SK-N-SH treated with all-trans-retinoic acid at 6 μM for 48 hours (cell line): ENCODE results near the gene LDLRAP1.

ENCODE experiments used
- BACH2 ChIP-seq: fragments of 250-450 bp; sonication (Bioruptor Pico); IDR thresholded peaks from 2 replicates; pipeline ENCODE4 v1.9.0; 2021; ENCODE audit warnings: mild to moderate bottlenecking, borderline replicate concordance
- PATZ1 ChIP-seq: fragments of 250-450 bp; sonication (Bioruptor Pico); IDR thresholded peaks from 2 replicates; pipeline ENCODE4 v1.8.0; 2020; ENCODE audit warnings: mild to moderate bottlenecking, moderate library complexity, borderline replicate concordance
- POU6F1 ChIP-seq: fragments of 250-450 bp; sonication (Bioruptor Pico); IDR thresholded peaks from 2 replicates; pipeline ENCODE4 v1.8.0; 2021; ENCODE audit warnings: low read depth, mild to moderate bottlenecking, moderate library complexity, borderline replicate concordance
- RARB ChIP-seq: fragments of 250-450 bp; sonication (Bioruptor Pico); IDR thresholded peaks from 2 replicates; pipeline ENCODE4 v1.8.0; 2021; ENCODE audit warnings: mild to moderate bottlenecking, moderate library complexity
- SNAI2 ChIP-seq: fragments of 250-450 bp; sonication (Bioruptor Pico); IDR thresholded peaks from 2 replicates; pipeline ENCODE4 v1.5.0; 2020; ENCODE audit warnings: mild to moderate bottlenecking, moderate library complexity

- TF ChIP-seq BACH2 (CRISPR knock-in tag) (no peak), PATZ1 (CRISPR knock-in tag) (no peak), SNAI2 (CRISPR knock-in tag) (no peak), POU6F1 (no peak), RARB (CRISPR knock-in tag) (no peak)
These were observed 5.1 kb upstream of the LDLRAP1 start for GRCh38 chr1:25538191-25538767.
